Calu3 (cell line): ENCODE results near the gene TMEM201. TPM values are rescaled to one million over a fixed set of nuclear protein-coding genes. Genes with fewer than 3 reads are reported as not detected.

Experiments
- BruUV-seq: library from RNA; stranded (reverse); fragments of 400-500 nt; replicated peaks from 2 replicates; lab custom pipeline; 2021; lab: Mats Ljungman, UMichigan
- CTCF ChIA-PET: fragments of 300-600 bp; sonication (Branson Sonifier 250); formaldehyde crosslinking; loops from one replicate; lab custom pipeline; 2022; ENCODE audit warnings: antibody characterized with exemption; lab: Charles Lee
- DNase-seq: peaks from one replicate; pipeline ENCODE4 v3.0.0; 2022
- H3K27ac Mint-ChIP-seq: one replicate; pipeline ENCODE4 v1.8.0; 2022; ENCODE audit warnings: mixed read lengths; ENCODE audit not compliant: unreplicated experiment
- H3K27me3 Mint-ChIP-seq: one replicate; pipeline ENCODE4 v1.8.0; 2022; ENCODE audit warnings: mixed read lengths; ENCODE audit not compliant: unreplicated experiment
- H3K36me3 Mint-ChIP-seq: one replicate; pipeline ENCODE4 v1.8.0; 2022; ENCODE audit warnings: mild to moderate bottlenecking, moderate library complexity, mixed read lengths; ENCODE audit not compliant: insufficient read depth, unreplicated experiment
- H3K4me1 Mint-ChIP-seq: one replicate; pipeline ENCODE4 v1.8.0; 2022; ENCODE audit warnings: mild to moderate bottlenecking, low read depth, mixed read lengths; ENCODE audit not compliant: unreplicated experiment
- H3K4me3 Mint-ChIP-seq: one replicate; pipeline ENCODE4 v1.8.0; 2022; ENCODE audit warnings: mild to moderate bottlenecking, low read depth, moderate library complexity, mixed read lengths; ENCODE audit not compliant: unreplicated experiment
- H3K9me3 Mint-ChIP-seq: one replicate; pipeline ENCODE4 v1.8.0; 2022; ENCODE audit warnings: low read depth, mixed read lengths; ENCODE audit not compliant: unreplicated experiment
- CTCF ChIP-seq: fragments of 200-600 bp; IDR thresholded peaks from one replicate; pipeline ENCODE4 v1.8.0; 2022; ENCODE audit warnings: antibody characterized with exemption; ENCODE audit not compliant: unreplicated experiment
- intact Hi-C: fragments of 100-400 bp; cut with micrococcal nuclease; formaldehyde crosslinking; loops from one replicate; pipeline ENCODE4 v1.10.0; 2022; ENCODE audit not compliant: unreplicated experiment
- total RNA-seq: library from RNA; stranded (reverse); gene quantifications from 2 replicates; pipeline ENCODE4 v1.2.3, GENCODE V29; 2022

The TMEM201 gene
- total RNA-seq, 1 experiment from 2014 or later: 18.5 TPM

- Mint-ChIP-seq H3K27ac (no peak overlapping the region), H3K27me3 (peaks cover 31% of the 10 kb centered on the region), H3K9me3 (no peaks in the 10 kb centered on the region), H3K36me3 (no peaks in the 10 kb centered on the region), H3K4me1 (no peaks in the 10 kb centered on the region), H3K4me3 (no peak overlapping the region)
- CTCF ChIA-PET: no interaction called here
- DNase-seq: no peak
- no peak for TF ChIP-seq CTCF
- BruUV-seq: no TSS peak
- intact Hi-C loops: no loop called here
Observed at GRCh38 chr1:9659328-9659727, 70.6 kb downstream of the TMEM201 start.

- Mint-ChIP-seq H3K4me3 (no peak overlapping the region), H3K4me1 (no peaks in the 10 kb centered on the region), H3K9me3 (no peaks in the 10 kb centered on the region), H3K36me3 (no peaks in the 10 kb centered on the region), H3K27me3 (no peaks in the 10 kb centered on the region), H3K27ac (no peak overlapping the region)
- CTCF ChIA-PET: no interaction called here
- intact Hi-C loops: no loop called here
- no peak for DNase-seq
- no peak for TF ChIP-seq CTCF
- no TSS peak for BruUV-seq
Observed at GRCh38 chr1:9663257-9663656, 74.5 kb downstream of the TMEM201 start.

Other genes starting within 250 kb of the TMEM201 start
- gene SLC25A33, start 49.4 kb upstream of the TMEM201 start, total RNA-seq: 5.2 and 5.9 TPM in 2 replicates
- gene PIK3CD, start 62.8 kb downstream of the TMEM201 start, total RNA-seq: 2.2 and 2.6 TPM in 2 replicates
- gene CLSTN1, start 235.1 kb downstream of the TMEM201 start, total RNA-seq: 93.2 and 99.3 TPM in 2 replicates